Suprapubic skin (tissue), 3 donors: ENCODE measurements around the gene AKAP8L.

ENCODE experiments used
- CTCF ChIP-seq, 2 donors: fragments of 200-600 bp in 1 of 2; fragments of 450-650 bp in 1 of 2; sonication (generic) in 1 of 2; IDR thresholded peaks; one replicate each; pipeline ENCODE4 v1.5.1; 2016 to 2019; ENCODE audit warnings: antibody characterized with exemption in 2 of 2, mild to moderate bottlenecking in 1 of 2, moderate library complexity in 1 of 2
- POLR2AphosphoS5 ChIP-seq, 3 donors: sonication (generic); formaldehyde crosslinking; IDR thresholded peaks; one replicate each; pipeline ENCODE4 v1.6.1; 2017; ENCODE audit warnings: antibody characterized with exemption in 3 of 3

- no peak for TF ChIP-seq CTCF (IDR thresholded peaks at IDR 0.05)
- peak; percentile 16 to 96 (median 91) for TF ChIP-seq POLR2AphosphoS5 (IDR thresholded peaks at IDR 0.05)
These were observed 39.4 kb downstream of the AKAP8L start, which contains the start of gene AKAP8 for GRCh38 chr19:15379083-15379998.
